ENCODE data around the gene FOXF1. TPM values are rescaled to one million over a fixed set of nuclear protein-coding genes. Genes with fewer than 3 reads are reported as not detected.
A peak's percentile ranks its signal among the peaks of the same experiment; 100 is the strongest.

Gene FOXF1
- polyA plus RNA-seq, 3 donors = not detected

- Mint-ChIP-seq H3K27ac (no peak overlapping the region), H3K27me3 (ENCODE audit: low read depth in 3 of 3) (peaks cover 12 to 48% (median 22%) of the 10 kb centered on the region in 3 donors), H3K4me3 (peak overlapping the region in 1 of 2 donors; percentile 43), H3K9me3 (peaks cover 2 to 17% (median 8%) of the 10 kb centered on the region in 7 donors), H3K36me3 (no peaks in the 10 kb centered on the region), H3K4me1 (no peaks in the 10 kb centered on the region)
- Histone ChIP-seq H3K27me3 (ENCODE audit: control insufficient read depth in 2 of 2, insufficient read depth in 2 of 2, low read length in 2 of 2) (peaks cover 0 to 8% of the 10 kb centered on the region in 2 donors), H3K27ac (ENCODE audit: low read depth in 1 of 2, low read length in 2 of 2) (no peak overlapping the region), H3K9me3 (replicated peaks in 1 of 2; ENCODE audit: control insufficient read depth in 1 of 2, insufficient read depth in 1 of 2, low read length in 2 of 2) (peaks cover 8 to 14% of the 10 kb centered on the region in 2 donors), H3K79me2 (ENCODE audit: insufficient read depth, low read length) (no peaks in the 10 kb centered on the region), H4K20me1 (ENCODE audit: insufficient read depth, low read length) (no peaks in the 10 kb centered on the region), H3K36me3 (replicated peaks in 1 of 2; ENCODE audit: control insufficient read depth in 1 of 2, insufficient read depth in 2 of 2, low read length in 2 of 2) (no peaks in the 10 kb centered on the region), H3K4me3 (replicated peaks in 1 of 3; ENCODE audit: low read depth in 2 of 3, low read length in 3 of 3) (no peak overlapping the region), H3K4me2 (replicated peaks; ENCODE audit: extremely low read depth, low read length, poor library complexity, severe bottlenecking) (no peak overlapping the region), H3K9ac (ENCODE audit: insufficient read depth, low read length, poor library complexity, severe bottlenecking) (no peak overlapping the region), H3K4me1 (ENCODE audit: control insufficient read depth in 1 of 2, insufficient read depth in 2 of 2, low read length in 2 of 2) (no peaks in the 10 kb centered on the region), H2AFZ (ENCODE audit: insufficient read depth, low read depth, low read length, poor library complexity, severe bottlenecking) (no peak overlapping the region)
- WGBS (ENCODE audit: insufficient coverage) = 81% methylated on average over 11 of the region's 15 CpGs
- DNase-seq = no peak
- TF ChIP-seq CTCF (IDR thresholded peaks at IDR 0.05) = no peak
- intact Hi-C loops (cut with micrococcal nuclease) = no loop called here
Observed at GRCh38 chr16:86480444-86480843, 29.9 kb upstream of the FOXF1 start.

- no peaks in the 10 kb centered on the region for H3K4me1 ChIP-seq (ENCODE audit: control insufficient read depth in 1 of 2, insufficient read depth in 2 of 2, low read length in 2 of 2)
- intact Hi-C loops (cut with micrococcal nuclease) = no loop called here
Observed at GRCh38 chr16:86481607-86482006, 28.7 kb upstream of the FOXF1 start.

More at GRCh38 chr16:86481607-86482006, 28.7 kb upstream of the FOXF1 start:
- no peak for TF ChIP-seq CTCF (IDR thresholded peaks at IDR 0.05)
- H3K27me3 ChIP-seq (ENCODE audit: control insufficient read depth in 2 of 2, insufficient read depth in 2 of 2, low read length in 2 of 2) = peaks cover 0 to 8% of the 10 kb centered on the region in 2 donors
- no peak overlapping the region for H3K4me2 ChIP-seq (replicated peaks; ENCODE audit: extremely low read depth, low read length, poor library complexity, severe bottlenecking)
- no peaks in the 10 kb centered on the region for H4K20me1 ChIP-seq (ENCODE audit: insufficient read depth, low read length)
- H3K36me3 ChIP-seq (replicated peaks in 1 of 2; ENCODE audit: control insufficient read depth in 1 of 2, insufficient read depth in 2 of 2, low read length in 2 of 2) = no peaks in the 10 kb centered on the region
- WGBS (ENCODE audit: insufficient coverage) = 86% methylated on average over 2 of the region's 3 CpGs
- Mint-ChIP-seq H3K27me3 (ENCODE audit: low read depth in 3 of 3) (peaks cover 17 to 49% (median 24%) of the 10 kb centered on the region in 3 donors), H3K9me3 (peaks cover 2 to 17% (median 8%) of the 10 kb centered on the region in 7 donors), H3K4me1 (no peaks in the 10 kb centered on the region), H3K4me3 (no peak overlapping the region), H3K36me3 (no peaks in the 10 kb centered on the region), H3K27ac (no peak overlapping the region)
- H2AFZ ChIP-seq (ENCODE audit: insufficient read depth, low read depth, low read length, poor library complexity, severe bottlenecking) = no peak overlapping the region
- H3K79me2 ChIP-seq (ENCODE audit: insufficient read depth, low read length) = no peaks in the 10 kb centered on the region
- no peak overlapping the region for H3K27ac ChIP-seq (ENCODE audit: low read depth in 1 of 2, low read length in 2 of 2)
- H3K9me3 ChIP-seq (replicated peaks in 1 of 2; ENCODE audit: control insufficient read depth in 1 of 2, insufficient read depth in 1 of 2, low read length in 2 of 2) = peaks cover 8 to 14% of the 10 kb centered on the region in 2 donors
- no peak for DNase-seq
- H3K9ac ChIP-seq (ENCODE audit: insufficient read depth, low read length, poor library complexity, severe bottlenecking) = no peak overlapping the region
- H3K4me3 ChIP-seq (replicated peaks in 1 of 3; ENCODE audit: low read depth in 2 of 3, low read length in 3 of 3) = no peak overlapping the region
